ENCODE data around the gene RFXAP.
"Not testable (repeated sequence)": the region's sequence is repeated elsewhere in the genome, so short reads cannot be mapped to it uniquely, and the experiment has no call there.

The RFXAP gene

GRCh38 chr13:36818804-36819738 is at the start of gene RFXAP:
TSS of gene RFXAP (plus strand) at chr13:36819222. CDS start at chr13:36819358, 136 bp downstream.
- peak; percentile 92 for DNase-seq

- DNase-seq, result no peak
Observed at GRCh38 chr13:36769545-36769944, 49.5 kb upstream of the RFXAP start.

- DNase-seq, result no peak
Observed at GRCh38 chr13:36770741-36771140, 48.3 kb upstream of the RFXAP start.

GRCh38 chr13:36772853-36773252 is 46.2 kb upstream of the RFXAP start:
- no peak for DNase-seq

- no peak for DNase-seq
Observed at GRCh38 chr13:36774931-36775330, 44.1 kb upstream of the RFXAP start.

GRCh38 chr13:36776175-36776574 is 42.8 kb upstream of the RFXAP start:
- DNase-seq, result no peak

GRCh38 chr13:36778083-36778671 is 40.8 kb upstream of the RFXAP start:
- no peak for DNase-seq

GRCh38 chr13:36783890-36784289 is 35.1 kb upstream of the RFXAP start:
- no peak for DNase-seq

- DNase-seq, result not testable (repeated sequence)
Observed at GRCh38 chr13:36786175-36786574, 32.8 kb upstream of the RFXAP start.

GRCh38 chr13:36787181-36787580 is 31.8 kb upstream of the RFXAP start:
- DNase-seq, result no peak

GRCh38 chr13:36788276-36788675 is 30.7 kb upstream of the RFXAP start:
- DNase-seq, result no peak

GRCh38 chr13:36789061-36789460 is 30.0 kb upstream of the RFXAP start:
- no peak for DNase-seq

- no peak for DNase-seq
Observed at GRCh38 chr13:36789730-36790129, 29.3 kb upstream of the RFXAP start.

GRCh38 chr13:36794706-36795105 is 24.3 kb upstream of the RFXAP start:
- DNase-seq, result no peak

- no peak for DNase-seq
Observed at GRCh38 chr13:36795463-36795862, 23.6 kb upstream of the RFXAP start.

GRCh38 chr13:36796052-36796451 is 23.0 kb upstream of the RFXAP start:
- DNase-seq, result no peak

GRCh38 chr13:36801035-36801434 is 18.0 kb upstream of the RFXAP start:
- no peak for DNase-seq

- DNase-seq, result no peak
Observed at GRCh38 chr13:36804588-36804987, 14.4 kb upstream of the RFXAP start.

GRCh38 chr13:36806102-36806501 is 12.9 kb upstream of the RFXAP start:
- no peak for DNase-seq

- no peak for DNase-seq
Observed at GRCh38 chr13:36807616-36808015, 11.4 kb upstream of the RFXAP start.

- no peak for DNase-seq
Observed at GRCh38 chr13:36813225-36813624, 5.8 kb upstream of the RFXAP start.

- DNase-seq, result no peak
Observed at GRCh38 chr13:36814465-36814864, 4.6 kb upstream of the RFXAP start.

- DNase-seq, result no peak
Observed at GRCh38 chr13:36815062-36815461, 4.0 kb upstream of the RFXAP start.

Data from CD4-positive, alpha-beta T cell treated with Interleukin-15 for 1 hour (primary cell).